IMR-90 (cell line): ENCODE measurements around the gene BUB1B. TPM values are rescaled to one million over a fixed set of nuclear protein-coding genes. Genes with fewer than 3 reads are reported as not detected.

ENCODE experiments used
- ATAC-seq: fragments of 200-7000 bp; cut with Tn5 transposase; 2 replicates; pipeline ENCODE4 v1.9.1; 2020; ENCODE audit warnings: low read depth, mild to moderate bottlenecking, moderate library complexity
- BruUV-seq: library from RNA; stranded (reverse); fragments of 400-500 nt; replicated peaks from 2 replicates; lab custom pipeline; 2021; lab: Mats Ljungman, UMichigan
- CTCF ChIA-PET: fragments of 300-600 bp; formaldehyde crosslinking; extraction: SDS; loops from one replicate; lab custom pipeline; 2021; ENCODE audit warnings: antibody characterized with exemption; lab: Yijun Ruan, JAX
- POLR2A ChIA-PET: fragments of 300-600 bp; sonication (Branson Sonifier 250); formaldehyde crosslinking; loops from one replicate; lab custom pipeline; 2022; ENCODE audit warnings: antibody characterized with exemption; ENCODE audit not compliant: unreplicated experiment; lab: Charles Lee
- DNase-seq: peaks from one replicate; pipeline ENCODE4 v3.0.0; 2013
- H2AFZ ChIP-seq: replicated peaks from 2 replicates; pipeline ENCODE3; 2013; ENCODE audit warnings: low read length, mild to moderate bottlenecking; ENCODE audit not compliant: poor library complexity
- H2AK5ac ChIP-seq: 2 replicates; pipeline ENCODE4 v1.6.1; 2013; ENCODE audit warnings: low read depth, low read length, inconsistent platforms
- H2AK9ac ChIP-seq: replicated peaks from 2 replicates; pipeline ENCODE3; 2013; ENCODE audit warnings: mild to moderate bottlenecking, low read depth, low read length, moderate library complexity; ENCODE audit not compliant: poor library complexity
- H2BK120ac ChIP-seq: 2 replicates; pipeline ENCODE4 v1.6.1; 2013; ENCODE audit warnings: low read depth, low read length, inconsistent platforms
- H2BK15ac ChIP-seq: 3 replicates; pipeline ENCODE4 v1.6.1; 2013; ENCODE audit warnings: low read depth, low read length, inconsistent platforms
- H2BK20ac ChIP-seq: 2 replicates; pipeline ENCODE4 v1.6.1; 2013; ENCODE audit warnings: low read depth, mild to moderate bottlenecking, inconsistent platforms, low read length, moderate library complexity
- H2BK5ac ChIP-seq: 2 replicates; pipeline ENCODE4 v1.6.1; 2013; ENCODE audit warnings: mild to moderate bottlenecking, low read depth, low read length, inconsistent platforms; ENCODE audit not compliant: poor library complexity, severe bottlenecking
- H3K14ac ChIP-seq: replicated peaks from 2 replicates; pipeline ENCODE4 v1.6.1; 2013; ENCODE audit warnings: low read depth, low read length, inconsistent platforms
- H3K18ac ChIP-seq: 2 replicates; pipeline ENCODE4 v1.6.1; 2013; ENCODE audit warnings: low read depth, low read length, control low read depth
- H3K23ac ChIP-seq: 2 replicates; pipeline ENCODE4 v1.6.1; 2013; ENCODE audit warnings: low read depth, low read length, inconsistent platforms
- H3K27ac ChIP-seq: 2 replicates; pipeline ENCODE4 v1.5.1; 2013; ENCODE audit warnings: mild to moderate bottlenecking, control low read depth, low read length; ENCODE audit not compliant: insufficient read depth
- H3K27me3 ChIP-seq: 2 replicates; pipeline ENCODE4 v1.6.1; 2013; ENCODE audit warnings: low read length; ENCODE audit not compliant: control insufficient read depth, insufficient read depth
- H3K36me3 ChIP-seq: 2 replicates; pipeline ENCODE4 v1.6.1; 2013; ENCODE audit warnings: low read length, mixed read lengths; ENCODE audit not compliant: control insufficient read depth, insufficient read depth
- H3K4ac ChIP-seq: 2 replicates; pipeline ENCODE4 v1.6.1; 2013; ENCODE audit warnings: low read depth, low read length, inconsistent platforms
- H3K4me1 ChIP-seq: 2 replicates; pipeline ENCODE4 v1.6.1; 2013; ENCODE audit warnings: low read length, mixed read lengths; ENCODE audit not compliant: control insufficient read depth, insufficient read depth
- H3K4me2 ChIP-seq: 2 replicates; pipeline ENCODE4 v1.6.1; 2013; ENCODE audit warnings: low read depth, mild to moderate bottlenecking, control low read depth, low read length, moderate library complexity
- H3K4me3 ChIP-seq: 2 replicates; pipeline ENCODE4 v1.5.1; 2013; ENCODE audit warnings: low read depth, mild to moderate bottlenecking, control low read depth, low read length, moderate library complexity; ENCODE audit not compliant: insufficient read depth
- H3K56ac ChIP-seq: 2 replicates; pipeline ENCODE4 v1.6.1; 2013; ENCODE audit warnings: low read length, inconsistent platforms; ENCODE audit not compliant: insufficient read depth; ENCODE audit errors: extremely low read depth
- H3K79me1 ChIP-seq, 2 experiments: 2 replicates each; pipeline ENCODE4 v1.6.1; 2013; ENCODE audit warnings: low read length in 2 of 2, inconsistent platforms in 1 of 2, low read depth in 1 of 2
- H3K9ac ChIP-seq: 2 replicates; pipeline ENCODE4 v1.6.1; 2013; ENCODE audit warnings: low read depth, low read length, control low read depth
- H3K9me1 ChIP-seq: 2 replicates; pipeline ENCODE4 v1.6.1; 2013; ENCODE audit warnings: low read length, inconsistent platforms; ENCODE audit not compliant: insufficient read depth
- H3K9me3 ChIP-seq: 2 replicates; pipeline ENCODE4 v1.6.1; 2013; ENCODE audit warnings: low read length; ENCODE audit not compliant: control insufficient read depth, insufficient read depth
- H4K20me1 ChIP-seq: 2 replicates; pipeline ENCODE4 v1.6.1; 2013; ENCODE audit warnings: low read length, inconsistent platforms; ENCODE audit not compliant: insufficient read depth
- H4K5ac ChIP-seq: 2 replicates; pipeline ENCODE4 v1.6.1; 2013; ENCODE audit warnings: mild to moderate bottlenecking, low read depth, low read length, control low read depth
- H4K8ac ChIP-seq, 2 experiments: 2 replicates each; pipeline ENCODE4 v1.6.1; 2013; ENCODE audit warnings: low read depth in 2 of 2, low read length in 2 of 2, control low read depth in 1 of 2, inconsistent platforms in 1 of 2
- H4K91ac ChIP-seq: 2 replicates; pipeline ENCODE4 v1.6.1; 2013; ENCODE audit warnings: low read depth, low read length, inconsistent platforms; ENCODE audit not compliant: insufficient read depth
- FOS ChIP-seq: fragments of 150-350 bp; IDR thresholded peaks from 2 replicates; pipeline ENCODE4 v1.6.1; 2016; ENCODE audit warnings: low read depth, low read length
- WGBS, 2 experiments: methylation state at CpG; one replicate each; pipeline versions ENCODE4 v1.1.5 to v1.1.7; 2013; ENCODE audit warnings: missing lambda C conversion rate in 2 of 2; ENCODE audit not compliant: insufficient read length in 1 of 2; ENCODE audit errors: extremely low coverage in 2 of 2; 5-methylcytosine and 5-hydroxymethylcytosine counted together
- dilution Hi-C: fragments of 300-500 bp; cut with HindIII; formaldehyde crosslinking; loops from one replicate; pipeline ENCODE4 v1.14.3; 2018; ENCODE audit warnings: low sequenced_read_pairs; ENCODE audit not compliant: unreplicated experiment
- in situ Hi-C: fragments of 300-500 bp; cut with MboI; formaldehyde crosslinking; loops from 3 replicates; pipeline ENCODE4 v1.14.3; 2019; ENCODE audit warnings: low sequenced_read_pairs, inconsistent platforms, mixed read lengths
- intact Hi-C: fragments of 100-400 bp; cut with micrococcal nuclease; formaldehyde crosslinking; loops from 2 replicates; pipeline ENCODE4 v1.10.0; 2022
- polyA plus RNA-seq, 3 experiments: library from polyadenylated mRNA; depleted of rRNA; stranded (reverse); fragments of >200 nt; gene quantifications; 2 replicates each; pipeline ENCODE4 v1.2.3, GENCODE V29; 2012; ENCODE audit warnings: low replicate concordance in 1 of 3
- total RNA-seq: library from RNA; depleted of rRNA; stranded (reverse); fragments of >200 nt; gene quantifications from 2 replicates; pipeline ENCODE4 v1.2.3, GENCODE V29; 2012
- TF ChIP-seq, protein P1 (sequence below): conservative IDR thresholded peaks from 2 replicates; pipeline ENCODE4 v1.5.1; 2012; ENCODE audit warnings: mild to moderate bottlenecking, low read depth, low read length, improper control_type of control experiment

The BUB1B gene
- total and polyA plus RNA-seq, 2 of the 4 experiments (the other 2 are of a cell fraction) = 15.6 to 24.7 TPM

DNA sequence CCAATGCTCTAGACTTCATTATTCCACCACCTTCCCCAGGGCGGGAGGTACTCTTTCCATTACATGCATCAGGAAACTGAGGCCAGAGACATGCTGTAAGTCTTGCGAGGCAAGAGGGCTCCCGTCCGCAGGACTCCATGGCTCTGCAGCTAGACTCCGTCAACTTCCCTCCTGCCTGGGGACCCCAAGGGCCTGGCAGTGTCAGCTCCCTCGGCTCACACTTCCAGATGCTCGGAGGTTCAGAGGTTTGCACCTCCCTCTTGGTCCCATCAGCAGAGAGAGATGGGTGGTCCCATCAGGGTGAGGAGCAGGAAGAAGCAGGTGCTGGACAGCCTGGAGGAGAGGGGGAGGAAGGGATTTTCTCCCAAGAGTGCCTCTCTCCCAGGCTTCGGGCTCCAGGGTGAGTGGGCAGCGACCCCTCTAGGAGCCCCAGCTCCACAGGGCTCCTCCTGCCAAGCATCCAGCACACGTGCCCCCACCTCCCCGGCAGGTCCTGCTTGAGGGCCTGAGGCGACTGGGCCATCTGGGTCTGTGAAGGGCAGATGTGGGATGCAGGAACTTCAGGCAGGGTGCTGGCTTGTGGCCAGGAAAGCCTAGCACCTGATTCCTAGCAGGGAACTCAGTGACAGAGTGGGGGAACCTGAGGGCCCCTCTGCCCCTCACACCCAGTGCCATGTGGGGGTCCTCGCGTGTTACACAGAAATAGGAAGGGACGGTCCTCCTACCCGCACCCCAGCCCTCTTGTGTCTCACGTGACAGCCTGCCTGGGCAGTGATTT lies 87.3 kb downstream of the BUB1B start:
- in situ Hi-C loops = no loop called here
- intact Hi-C loops = no loop called here
- Histone ChIP-seq H3K4me3 (no peak overlapping the region), H3K9me3 (no peaks in the 10 kb centered on the region), H2AFZ (no peak overlapping the region), H3K56ac (no peak overlapping the region), H3K4me2 (no peak overlapping the region), H3K36me3 (no peaks in the 10 kb centered on the region), H3K9me1 (no peaks in the 10 kb centered on the region), H2BK20ac (no peak overlapping the region), H4K20me1 (no peaks in the 10 kb centered on the region), H3K79me1 (no peaks in the 10 kb centered on the region), H3K18ac (no peak overlapping the region), H2BK120ac (no peak overlapping the region), H3K4me1 (peaks cover 2% of the 10 kb centered on the region; the same call in 1 of the 2 replicates), H2BK5ac (no peak overlapping the region), H4K8ac (no peak overlapping the region), H3K14ac (no peak overlapping the region), H2BK15ac (no peak overlapping the region), H3K4ac (no peak overlapping the region), H3K27ac (no peak overlapping the region), H3K23ac (no peak overlapping the region), H4K5ac (no peak overlapping the region), H2AK5ac (no peak overlapping the region), H2AK9ac (no peak overlapping the region), H3K9ac (no peak overlapping the region), H3K27me3 (peaks cover 51% of the 10 kb centered on the region), H4K91ac (no peak overlapping the region)
- WGBS, 2 experiments = 86% methylated on average over 5 of the region's 17 CpGs; no CpG with 5 or more reads in 1 of the 2 experiments
- no peak for TF ChIP-seq FOS
- TF ChIP-seq, protein P1, sequence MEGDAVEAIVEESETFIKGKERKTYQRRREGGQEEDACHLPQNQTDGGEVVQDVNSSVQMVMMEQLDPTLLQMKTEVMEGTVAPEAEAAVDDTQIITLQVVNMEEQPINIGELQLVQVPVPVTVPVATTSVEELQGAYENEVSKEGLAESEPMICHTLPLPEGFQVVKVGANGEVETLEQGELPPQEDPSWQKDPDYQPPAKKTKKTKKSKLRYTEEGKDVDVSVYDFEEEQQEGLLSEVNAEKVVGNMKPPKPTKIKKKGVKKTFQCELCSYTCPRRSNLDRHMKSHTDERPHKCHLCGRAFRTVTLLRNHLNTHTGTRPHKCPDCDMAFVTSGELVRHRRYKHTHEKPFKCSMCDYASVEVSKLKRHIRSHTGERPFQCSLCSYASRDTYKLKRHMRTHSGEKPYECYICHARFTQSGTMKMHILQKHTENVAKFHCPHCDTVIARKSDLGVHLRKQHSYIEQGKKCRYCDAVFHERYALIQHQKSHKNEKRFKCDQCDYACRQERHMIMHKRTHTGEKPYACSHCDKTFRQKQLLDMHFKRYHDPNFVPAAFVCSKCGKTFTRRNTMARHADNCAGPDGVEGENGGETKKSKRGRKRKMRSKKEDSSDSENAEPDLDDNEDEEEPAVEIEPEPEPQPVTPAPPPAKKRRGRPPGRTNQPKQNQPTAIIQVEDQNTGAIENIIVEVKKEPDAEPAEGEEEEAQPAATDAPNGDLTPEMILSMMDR = no peak
- ChIA-PET POLR2A (no interaction called here), CTCF (no interaction called here)
- no peak for ATAC-seq
- no TSS peak for BruUV-seq
- dilution Hi-C loops = no loop called here
- DNase-seq = no peak
